Jurkat, Clone E6-1 (cell line): ENCODE results near the gene DBNDD1.
"Not testable (repeated sequence)": the region's sequence is repeated elsewhere in the genome, so short reads cannot be mapped to it uniquely, and the experiment has no call there.

ENCODE experiments used
- DNase-seq: peaks from one replicate; pipeline ENCODE4 v3.0.0-alpha.2; 2011; ENCODE audit warnings: low read depth, low spot score
- H3K4me3 ChIP-seq: 2 replicates; pipeline ENCODE4 v1.5.1; 2011; ENCODE audit warnings: mild to moderate bottlenecking, low read length, control low read depth, moderate library complexity

Gene DBNDD1

DNA sequence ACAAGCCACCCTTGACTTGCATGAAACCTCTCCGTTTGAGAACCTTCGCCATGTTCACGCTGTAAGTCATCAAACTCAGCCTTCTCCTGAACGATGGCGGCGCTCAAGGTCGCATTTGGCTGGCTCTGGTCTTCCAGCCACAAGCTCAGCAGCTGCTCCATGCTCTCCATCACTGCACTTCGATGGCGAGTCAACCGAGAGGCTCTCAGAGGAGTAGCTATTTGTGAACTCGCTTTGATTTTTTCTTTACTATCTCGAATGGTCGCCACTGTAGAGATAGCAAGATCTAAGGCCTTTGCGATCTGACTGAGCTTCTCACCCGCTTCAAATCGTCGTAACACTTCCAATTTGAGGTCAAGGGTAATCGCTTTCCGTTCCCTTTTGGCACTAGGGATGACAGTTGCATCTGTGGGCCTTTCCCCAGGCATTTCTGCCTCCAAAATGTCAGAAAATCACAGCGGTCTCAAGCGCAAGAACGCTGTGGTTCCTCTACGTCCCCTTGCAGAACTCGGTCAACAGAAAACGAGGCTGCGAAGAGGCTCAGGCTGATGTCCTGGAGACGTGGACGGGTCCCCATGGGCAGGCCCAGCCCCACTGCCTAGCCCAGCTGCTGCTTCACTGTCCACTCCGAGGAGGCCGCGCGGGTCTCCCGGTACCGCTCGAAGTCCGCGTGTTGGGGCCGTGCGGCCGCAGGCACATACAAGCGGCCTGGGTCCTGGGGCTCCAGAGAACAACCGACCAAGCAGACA, 47.6 kb downstream of the DBNDD1 start:
- H3K4me3 ChIP-seq, result peak overlapping the region; percentile 93
- no peak for DNase-seq

DNA sequence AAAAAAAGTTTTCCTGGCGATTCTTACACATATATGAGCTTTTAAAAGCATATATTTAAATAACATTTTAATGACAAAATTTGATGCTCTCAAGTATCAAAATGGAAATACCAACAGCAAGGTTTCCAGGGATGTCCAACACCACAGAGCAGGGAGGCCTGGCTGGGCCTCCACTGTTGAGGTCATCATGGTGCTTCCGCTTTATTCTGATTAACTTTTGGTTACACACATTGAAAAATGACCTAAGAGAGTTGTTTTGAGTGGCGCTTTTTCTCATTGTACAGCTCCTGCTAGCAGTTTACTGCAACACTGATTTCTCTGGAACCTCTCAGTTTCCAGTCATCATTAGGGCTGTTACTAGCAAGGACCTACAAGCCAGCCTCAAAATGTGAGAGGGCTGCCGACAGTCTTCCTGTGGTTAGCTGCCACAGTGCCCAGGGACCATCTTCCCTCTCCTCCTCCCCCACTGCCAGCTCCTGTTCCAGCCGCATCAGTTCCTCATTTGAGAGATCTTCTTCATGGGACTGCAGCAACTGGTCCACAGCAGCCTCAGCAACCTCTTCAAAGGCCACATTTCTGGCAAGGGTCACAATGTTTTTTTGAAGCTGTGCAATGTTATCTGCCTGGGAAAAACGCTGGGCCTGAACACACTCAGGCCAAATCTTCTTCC, 49.4 kb downstream of the DBNDD1 start:
- H3K4me3 ChIP-seq, result no peak overlapping the region
- no peak for DNase-seq

DNA sequence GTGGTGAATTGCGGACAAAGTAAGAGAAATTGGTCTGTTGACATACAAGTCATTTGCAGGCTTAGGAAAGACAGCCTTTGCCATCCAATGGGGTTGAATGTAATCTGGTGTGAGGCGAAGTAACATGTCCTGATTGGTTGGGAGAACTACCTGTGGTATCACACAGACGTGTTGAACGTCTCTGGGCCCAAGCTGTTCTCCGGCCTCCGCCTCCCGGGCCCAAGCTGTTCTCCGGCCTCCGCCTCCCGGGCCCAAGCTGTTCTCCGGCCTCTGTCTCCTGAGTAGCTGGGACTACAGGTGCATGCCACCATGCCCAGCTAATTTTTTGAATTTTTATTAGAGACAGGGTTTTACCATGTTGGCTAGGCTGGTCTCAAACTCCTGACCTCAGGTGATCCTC, 51.2 kb downstream of the DBNDD1 start:
- not testable (repeated sequence) for DNase-seq, H3K4me3 ChIP-seq

DNA sequence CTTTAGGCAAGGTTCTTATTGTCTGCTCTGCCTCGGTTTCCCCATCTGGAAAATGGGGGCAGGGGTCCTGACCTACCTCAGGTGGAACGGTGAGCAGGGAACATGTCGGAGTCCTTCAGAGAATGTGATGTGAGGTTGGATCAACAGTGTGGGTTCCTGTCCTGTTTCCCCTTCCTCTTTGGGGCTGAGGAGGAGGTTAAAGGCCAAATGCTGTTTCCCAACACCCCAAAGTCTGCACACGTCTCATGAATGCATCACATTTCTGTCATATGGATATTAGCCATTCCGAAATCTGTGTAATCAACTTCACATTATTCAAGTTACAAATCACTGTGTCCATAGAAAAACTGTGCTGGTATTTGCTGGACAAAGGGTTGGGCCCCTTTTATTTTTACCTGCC, 51.8 kb downstream of the DBNDD1 start:
- not testable (repeated sequence) for H3K4me3 ChIP-seq, DNase-seq

DNA sequence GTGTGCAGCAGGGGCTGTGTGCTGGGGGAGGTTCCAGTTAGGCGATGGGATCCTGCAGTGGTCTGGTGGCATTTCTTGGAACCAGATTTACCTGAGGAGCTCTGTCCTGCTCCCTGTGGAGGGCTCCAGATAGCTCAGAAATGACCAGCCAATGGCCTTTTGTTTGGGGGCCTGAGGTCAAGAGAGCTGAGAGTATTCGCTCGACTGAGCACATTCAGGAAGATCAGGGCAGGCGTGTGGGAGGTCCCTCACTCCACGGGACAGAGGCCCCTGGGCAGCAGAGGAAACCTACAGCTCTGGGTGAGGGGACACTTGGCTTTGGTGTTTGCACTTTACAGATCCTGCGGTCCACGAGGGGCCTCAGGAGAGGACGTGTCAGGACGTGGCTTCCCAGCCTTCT, 52.5 kb downstream of the DBNDD1 start:
- no peak for DNase-seq

DNA sequence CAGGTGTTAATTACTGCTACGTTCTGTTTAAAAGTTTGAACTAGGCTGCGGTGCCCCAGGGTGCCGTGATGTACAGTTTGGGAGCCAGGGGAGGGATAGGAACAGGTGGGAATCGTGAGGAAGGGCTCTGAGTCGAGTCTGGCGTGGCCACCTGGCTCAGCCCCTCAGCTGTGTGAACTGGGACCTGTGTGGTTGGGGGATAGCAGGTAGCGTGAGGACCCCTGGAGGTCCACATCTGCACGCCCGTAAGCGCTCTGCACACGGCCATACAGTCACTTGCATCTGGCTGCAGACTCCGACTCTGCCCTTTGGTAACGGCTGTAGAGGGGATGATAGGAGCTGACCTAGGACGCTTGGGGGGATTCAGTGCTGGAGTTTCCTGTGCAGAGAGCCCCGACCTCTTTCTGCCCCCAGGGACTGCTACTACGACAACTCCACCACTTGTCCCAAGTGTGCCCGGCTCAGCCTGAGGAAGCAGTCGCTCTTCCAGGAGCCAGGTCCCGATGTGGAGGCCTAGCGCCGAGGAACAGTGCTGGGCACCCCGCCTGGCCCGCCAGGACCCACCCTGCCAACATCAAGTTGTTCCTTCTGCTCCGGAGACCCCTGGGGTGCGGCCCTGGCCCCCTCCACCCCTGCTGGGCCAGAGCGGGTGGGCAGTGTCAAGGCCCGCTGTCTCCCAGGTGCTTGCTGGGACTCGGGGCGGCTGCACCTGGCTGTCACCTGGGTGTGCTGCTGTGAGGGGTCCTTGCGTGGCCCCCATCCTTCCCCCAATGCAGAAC, 53.6 kb downstream of the DBNDD1 start:
- H3K4me3 ChIP-seq, result no peak overlapping the region
- no peak for DNase-seq

More for the DNA sequence above, 52.5 kb downstream of the DBNDD1 start:
- H3K4me3 ChIP-seq, result no peak overlapping the region

DNA sequence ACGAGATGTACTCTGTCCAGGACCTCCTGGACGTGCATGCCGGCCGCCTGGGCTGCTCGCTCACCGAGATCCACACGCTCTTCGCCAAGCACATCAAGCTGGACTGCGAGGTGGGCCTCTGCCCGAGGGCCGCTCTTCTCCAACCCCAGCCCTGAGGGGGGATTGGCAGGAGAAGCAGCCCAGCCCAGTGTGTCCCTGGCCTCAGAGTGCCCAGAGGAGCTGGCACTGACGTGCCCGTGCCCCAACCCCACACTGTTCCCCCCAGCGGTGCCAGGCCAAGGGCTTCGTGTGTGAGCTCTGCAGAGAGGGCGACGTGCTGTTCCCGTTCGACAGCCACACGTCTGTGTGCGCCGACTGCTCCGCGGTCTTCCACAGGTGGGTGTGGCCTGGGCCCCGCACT, 55.1 kb downstream of the DBNDD1 start:
- DNase-seq, result no peak
- H3K4me3 ChIP-seq, result no peak overlapping the region

DNA sequence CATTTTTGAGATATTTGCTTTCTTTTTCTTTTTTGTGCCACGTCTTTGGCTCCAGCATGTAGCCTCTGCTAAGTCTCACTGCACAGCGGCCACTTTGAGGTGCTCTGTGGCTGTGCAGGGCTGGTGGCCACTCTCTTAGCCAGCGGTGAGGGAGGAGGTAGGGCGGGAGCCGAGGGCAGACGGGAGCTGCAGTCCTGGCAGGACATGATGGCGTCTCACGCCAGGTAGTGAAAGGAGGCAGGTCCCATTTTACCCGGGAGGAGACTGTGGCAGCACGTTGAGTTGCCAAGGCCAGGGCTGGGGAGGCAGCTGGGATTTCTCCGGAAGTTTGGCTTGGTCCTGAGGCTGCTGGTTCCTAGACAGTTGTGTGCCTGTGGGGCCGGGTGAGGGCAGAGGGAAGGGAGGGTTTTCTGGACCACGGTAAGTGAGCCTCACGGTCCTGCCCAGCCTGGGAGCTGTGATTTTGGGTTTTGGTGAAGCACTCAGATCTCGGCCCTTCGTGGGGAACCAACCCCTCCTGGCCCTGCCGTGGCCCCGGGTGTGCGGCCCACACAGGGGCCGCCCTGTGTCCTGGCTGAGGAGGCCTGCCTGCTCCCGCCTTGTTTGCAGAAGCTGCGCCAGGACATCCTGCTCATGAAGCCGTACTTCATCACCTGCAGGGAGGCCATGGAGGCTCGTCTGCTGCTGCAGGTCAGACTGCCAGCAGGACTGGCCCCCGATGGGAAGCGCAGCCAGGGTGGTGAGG, 56.3 kb downstream of the DBNDD1 start:
- H3K4me3 ChIP-seq, result no peak overlapping the region
- DNase-seq, result no peak

DNA sequence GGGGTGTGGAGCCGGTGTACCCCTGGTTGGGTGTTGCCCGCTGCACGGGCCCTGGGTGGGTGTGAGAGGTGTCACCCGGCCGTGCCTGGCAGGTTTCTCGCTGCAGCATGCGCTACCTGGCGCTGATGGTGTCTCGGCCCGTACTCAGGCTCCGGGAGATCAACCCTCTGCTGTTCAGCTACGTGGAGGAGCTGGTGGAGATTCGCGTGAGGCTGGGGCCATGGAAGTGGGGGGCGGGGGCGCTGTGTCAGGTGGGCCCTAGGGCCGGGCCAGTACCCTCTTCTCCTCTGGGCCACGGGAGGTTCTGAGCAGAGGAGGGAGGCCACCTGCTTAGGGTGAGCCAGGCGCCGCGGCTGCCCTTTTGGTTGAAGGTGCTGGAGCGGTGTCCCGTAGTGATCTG, 57.3 kb downstream of the DBNDD1 start:
- DNase-seq, result no peak

DNA sequence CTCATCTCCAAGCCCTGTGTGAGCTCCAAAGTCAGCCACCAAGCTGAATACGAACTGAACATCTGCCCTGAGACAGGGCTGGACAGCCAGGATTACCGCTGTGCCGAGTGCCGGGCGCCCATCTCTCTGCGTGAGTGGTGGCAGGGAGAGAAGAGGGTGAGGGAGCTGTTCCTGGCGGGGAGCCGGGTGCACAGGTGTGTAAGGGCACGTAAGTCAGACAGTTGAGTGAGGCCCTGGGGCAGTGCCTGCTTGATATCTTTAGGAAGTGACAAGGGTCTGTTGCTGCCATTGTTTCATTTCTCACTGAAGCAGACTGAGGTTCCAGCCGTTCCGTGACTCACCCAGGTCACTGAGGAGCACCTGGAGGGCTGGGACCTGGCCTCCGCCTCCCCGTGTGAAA, 58.3 kb downstream of the DBNDD1 start:
- H3K4me3 ChIP-seq, result no peak overlapping the region

More for the DNA sequence above, 57.3 kb downstream of the DBNDD1 start:
- H3K4me3 ChIP-seq, result no peak overlapping the region

DNA sequence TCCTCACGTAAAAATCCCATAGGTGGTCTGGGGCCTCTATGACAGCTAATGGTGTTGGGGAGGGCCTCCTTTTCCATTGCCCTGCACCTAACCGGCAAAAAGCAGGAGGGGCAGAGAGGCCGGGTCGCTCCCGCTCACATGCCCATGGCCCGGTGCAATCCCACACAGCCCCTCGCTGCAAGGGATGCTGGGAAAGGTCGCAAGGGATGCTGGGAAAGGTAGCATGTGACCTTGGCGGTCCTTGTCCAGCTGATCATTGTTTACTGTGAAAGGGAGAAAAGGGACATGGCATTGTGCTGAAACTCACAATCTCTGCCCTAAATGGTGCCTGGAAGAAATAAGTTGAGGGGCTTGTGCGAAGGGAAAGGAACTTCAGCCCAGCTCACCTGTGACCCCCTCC, 60.7 kb downstream of the DBNDD1 start:
- no peak for DNase-seq
- no peak overlapping the region for H3K4me3 ChIP-seq

More for the DNA sequence above, 58.3 kb downstream of the DBNDD1 start:
- DNase-seq, result no peak

DNA sequence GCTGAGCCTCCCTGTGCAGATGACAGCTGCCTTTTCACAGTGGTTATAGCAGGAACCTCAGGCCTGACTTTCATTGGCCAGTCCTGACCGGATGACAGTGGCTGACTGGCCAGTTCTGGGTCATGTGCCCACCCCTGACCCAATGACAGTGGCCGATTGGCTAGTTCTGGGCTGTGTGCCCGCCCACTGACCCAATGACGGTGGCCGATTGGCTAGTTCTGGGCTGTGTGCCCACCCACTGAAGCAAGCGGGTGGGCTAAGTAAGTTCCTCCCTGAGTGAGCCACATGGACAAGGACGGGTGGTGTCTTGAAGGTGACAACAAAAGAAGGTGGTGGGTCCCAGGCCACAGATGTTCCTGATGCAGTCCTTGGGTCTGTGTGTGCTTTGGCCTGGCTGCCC, 61.2 kb downstream of the DBNDD1 start:
- H3K4me3 ChIP-seq, result no peak overlapping the region
- DNase-seq, result peak; percentile 35

DNA sequence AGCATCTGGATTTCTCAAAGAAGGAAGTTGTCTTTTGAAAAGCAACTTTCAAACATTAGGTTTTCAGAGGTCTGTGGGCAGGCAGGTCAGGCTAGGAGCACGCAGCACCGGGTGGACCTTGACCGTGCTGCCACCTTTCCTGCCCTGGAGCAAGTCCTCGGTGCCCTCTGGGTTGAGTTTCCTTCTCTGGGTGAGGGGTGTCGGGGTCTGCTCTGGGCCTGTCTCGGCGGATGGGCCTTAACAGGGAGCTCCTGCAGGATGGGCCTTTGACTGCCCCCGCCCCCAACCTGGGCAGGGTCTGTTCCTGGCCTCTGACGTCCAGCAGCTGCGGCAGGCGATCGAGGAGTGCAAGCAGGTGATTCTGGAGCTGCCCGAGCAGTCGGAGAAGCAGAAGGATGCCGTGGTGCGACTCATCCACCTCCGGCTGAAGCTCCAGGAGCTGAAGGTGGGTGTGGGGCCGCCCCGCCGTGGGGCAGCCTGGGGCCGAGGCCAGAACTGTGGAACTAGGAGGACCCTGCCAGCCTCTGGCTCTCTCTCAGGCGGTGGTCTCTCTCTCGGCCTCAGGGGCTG, 62.0 kb downstream of the DBNDD1 start:
- no peak overlapping the region for H3K4me3 ChIP-seq
- no peak for DNase-seq

DNA sequence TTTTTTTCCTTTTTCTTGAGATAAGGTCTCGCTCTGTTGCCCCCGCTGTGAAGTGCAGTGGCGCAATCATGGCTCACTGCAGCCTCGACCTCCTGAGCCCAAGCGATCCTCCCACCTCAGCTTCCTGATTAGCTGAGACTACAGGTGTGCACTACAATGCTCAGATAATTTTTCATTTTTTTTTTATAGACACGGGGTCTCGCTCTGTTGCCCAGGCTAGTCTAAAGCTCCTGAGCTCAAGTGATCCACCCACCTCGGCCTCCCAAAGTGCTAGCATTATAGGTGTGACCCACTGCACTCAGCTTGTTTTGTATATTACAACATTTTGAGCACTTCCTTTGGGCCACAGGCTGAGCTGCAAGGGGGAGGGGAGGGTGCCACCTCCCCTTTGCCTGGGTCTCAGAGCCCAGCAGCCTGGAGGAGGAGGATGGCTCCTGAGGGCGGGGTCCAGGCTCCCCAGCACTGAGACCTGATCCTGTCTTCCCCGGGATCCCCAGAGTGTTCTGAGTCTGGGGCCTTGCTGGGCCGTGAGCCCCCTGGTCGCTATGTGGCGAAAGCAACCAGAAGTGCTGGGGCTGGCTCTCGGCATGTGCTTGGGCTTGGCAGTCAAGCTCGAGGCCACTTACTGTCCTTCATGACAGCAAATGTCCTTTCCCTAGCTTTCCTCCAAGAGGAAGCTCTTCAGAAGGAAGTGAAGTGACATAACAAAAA, 62.6 kb downstream of the DBNDD1 start:
- DNase-seq, result no peak
- H3K4me3 ChIP-seq, result no peak overlapping the region

DNA sequence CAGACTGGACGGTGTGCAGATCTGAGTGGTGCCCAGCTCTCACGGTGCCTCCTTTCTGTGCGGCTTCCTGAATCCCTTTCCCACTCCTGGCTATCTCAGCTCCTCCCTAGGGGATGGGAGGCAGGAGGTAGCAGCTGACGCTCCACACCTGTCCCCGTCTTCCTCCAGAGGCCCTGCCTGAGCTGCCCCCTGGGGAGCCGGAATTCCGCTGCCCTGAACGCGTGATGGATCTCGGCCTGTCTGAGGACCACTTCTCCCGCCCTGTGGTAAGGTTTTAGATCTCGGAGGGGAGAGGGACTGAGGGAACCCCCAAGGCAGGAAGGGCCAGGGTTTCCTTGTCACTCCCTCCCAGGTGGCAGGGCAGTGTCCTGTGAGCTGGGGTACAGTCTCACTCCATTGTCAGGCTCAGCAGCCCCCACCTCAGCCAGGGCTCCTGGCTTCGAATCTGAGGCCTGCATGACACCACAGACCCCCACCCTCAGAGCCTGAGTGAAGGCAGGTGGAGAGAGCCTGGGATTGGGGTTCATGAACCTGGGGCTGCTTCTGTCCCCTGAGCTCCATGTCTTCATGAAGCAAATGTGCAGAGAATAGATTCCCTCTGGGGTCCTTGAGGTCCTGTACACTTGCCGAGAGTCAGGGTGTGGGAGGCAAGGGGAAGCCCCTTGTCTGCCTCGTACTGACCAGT, 64.1 kb downstream of the DBNDD1 start:
- DNase-seq, result no peak
- H3K4me3 ChIP-seq, result no peak overlapping the region
